Measurements from ENCODE around the gene IL1R2. TPM values are rescaled to one million over a fixed set of nuclear protein-coding genes. Genes with fewer than 3 reads are reported as not detected.
"Not testable (repeated sequence)": the region's sequence is repeated elsewhere in the genome, so short reads cannot be mapped to it uniquely, and the experiment has no call there.

The IL1R2 gene
- total RNA-seq, 1 donor from 2014 or later = 23.3 TPM

DNA sequence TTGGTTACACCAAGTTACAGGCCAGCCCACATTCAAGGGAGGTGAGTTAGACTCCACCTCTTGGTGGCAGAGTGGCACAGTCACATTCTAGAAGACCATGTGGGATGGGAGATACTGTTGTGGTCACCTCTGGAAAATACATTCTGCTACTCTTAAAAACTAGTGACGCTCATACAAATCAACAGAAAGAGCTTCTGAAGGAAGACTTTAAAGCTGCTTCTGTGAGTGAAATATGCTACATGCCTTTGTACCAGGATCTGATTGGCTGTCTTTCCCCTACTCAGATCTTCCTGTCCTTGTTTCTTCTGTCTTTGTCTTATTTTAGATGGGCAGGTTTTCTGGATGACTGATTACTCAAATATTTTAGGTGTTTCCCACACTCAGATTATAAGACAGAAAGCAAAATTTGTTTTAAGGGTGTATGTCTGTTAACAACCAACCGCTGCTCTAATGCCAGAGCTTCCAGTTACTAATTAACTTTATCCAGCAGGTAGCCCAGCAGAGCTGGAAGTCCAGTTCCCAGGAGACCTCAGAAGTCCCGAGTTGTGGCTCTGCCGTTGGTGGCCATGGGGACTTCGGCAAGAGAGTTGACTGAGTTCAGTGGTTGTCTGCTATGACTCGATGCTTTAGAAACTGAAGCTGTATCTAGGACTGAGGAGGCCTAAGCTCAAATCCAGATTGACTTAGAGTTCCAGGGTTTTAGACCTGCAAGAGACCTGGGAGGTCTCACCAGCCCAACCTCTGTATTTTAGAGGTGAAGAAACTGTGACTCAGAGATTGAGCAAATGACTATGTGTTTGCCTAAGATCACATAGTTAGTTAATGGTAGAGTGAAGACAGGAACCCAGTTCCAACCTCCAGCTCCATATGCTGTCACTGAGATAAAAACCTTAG lies 7.4 kb downstream of the IL1R2 start:
- ATAC-seq = no peak
- Histone ChIP-seq H3K4me1 (no peaks in the 10 kb centered on the region), H3K9me3 (no peaks in the 10 kb centered on the region), H3K27me3 (ENCODE audit: low read depth) (no peaks in the 10 kb centered on the region), H3K27ac (no peak overlapping the region), H3K36me3 (no peaks in the 10 kb centered on the region), H3K4me3 (no peak overlapping the region)
- DNase-seq = no peak
- TF ChIP-seq, protein P1, sequence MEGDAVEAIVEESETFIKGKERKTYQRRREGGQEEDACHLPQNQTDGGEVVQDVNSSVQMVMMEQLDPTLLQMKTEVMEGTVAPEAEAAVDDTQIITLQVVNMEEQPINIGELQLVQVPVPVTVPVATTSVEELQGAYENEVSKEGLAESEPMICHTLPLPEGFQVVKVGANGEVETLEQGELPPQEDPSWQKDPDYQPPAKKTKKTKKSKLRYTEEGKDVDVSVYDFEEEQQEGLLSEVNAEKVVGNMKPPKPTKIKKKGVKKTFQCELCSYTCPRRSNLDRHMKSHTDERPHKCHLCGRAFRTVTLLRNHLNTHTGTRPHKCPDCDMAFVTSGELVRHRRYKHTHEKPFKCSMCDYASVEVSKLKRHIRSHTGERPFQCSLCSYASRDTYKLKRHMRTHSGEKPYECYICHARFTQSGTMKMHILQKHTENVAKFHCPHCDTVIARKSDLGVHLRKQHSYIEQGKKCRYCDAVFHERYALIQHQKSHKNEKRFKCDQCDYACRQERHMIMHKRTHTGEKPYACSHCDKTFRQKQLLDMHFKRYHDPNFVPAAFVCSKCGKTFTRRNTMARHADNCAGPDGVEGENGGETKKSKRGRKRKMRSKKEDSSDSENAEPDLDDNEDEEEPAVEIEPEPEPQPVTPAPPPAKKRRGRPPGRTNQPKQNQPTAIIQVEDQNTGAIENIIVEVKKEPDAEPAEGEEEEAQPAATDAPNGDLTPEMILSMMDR (IDR thresholded peaks at IDR 0.05) = no peak
- intact Hi-C loops (cut with DNase I) = no loop called here

DNA sequence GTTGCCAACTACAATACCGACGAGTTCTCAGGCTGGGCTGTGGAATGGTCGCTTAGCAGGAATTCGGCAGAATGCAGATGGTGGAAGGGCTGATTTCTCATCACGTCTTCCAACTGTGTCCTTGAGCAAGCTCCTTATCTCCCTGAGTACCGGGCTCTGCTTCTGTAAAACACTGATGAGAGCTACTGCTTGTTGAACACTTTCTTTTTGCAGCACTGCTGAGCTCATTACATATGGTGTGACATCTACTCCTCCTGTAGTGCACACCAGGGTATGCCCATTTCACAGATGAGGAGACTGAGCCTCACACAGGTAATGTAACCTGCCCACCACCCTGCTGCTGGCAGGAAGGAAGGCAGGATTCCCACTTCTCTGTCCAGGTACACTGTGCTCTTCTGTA lies 8.3 kb downstream of the IL1R2 start:
- TF ChIP-seq, protein P1 (IDR thresholded peaks at IDR 0.05) = no peak
- Histone ChIP-seq H3K36me3 (no peaks in the 10 kb centered on the region), H3K27ac (no peak overlapping the region), H3K27me3 (ENCODE audit: low read depth) (no peaks in the 10 kb centered on the region), H3K9me3 (no peaks in the 10 kb centered on the region), H3K4me3 (no peak overlapping the region), H3K4me1 (no peaks in the 10 kb centered on the region)
- ATAC-seq (no peak), DNase-seq (no peak)
- intact Hi-C loops (cut with DNase I) = no loop called here

DNA sequence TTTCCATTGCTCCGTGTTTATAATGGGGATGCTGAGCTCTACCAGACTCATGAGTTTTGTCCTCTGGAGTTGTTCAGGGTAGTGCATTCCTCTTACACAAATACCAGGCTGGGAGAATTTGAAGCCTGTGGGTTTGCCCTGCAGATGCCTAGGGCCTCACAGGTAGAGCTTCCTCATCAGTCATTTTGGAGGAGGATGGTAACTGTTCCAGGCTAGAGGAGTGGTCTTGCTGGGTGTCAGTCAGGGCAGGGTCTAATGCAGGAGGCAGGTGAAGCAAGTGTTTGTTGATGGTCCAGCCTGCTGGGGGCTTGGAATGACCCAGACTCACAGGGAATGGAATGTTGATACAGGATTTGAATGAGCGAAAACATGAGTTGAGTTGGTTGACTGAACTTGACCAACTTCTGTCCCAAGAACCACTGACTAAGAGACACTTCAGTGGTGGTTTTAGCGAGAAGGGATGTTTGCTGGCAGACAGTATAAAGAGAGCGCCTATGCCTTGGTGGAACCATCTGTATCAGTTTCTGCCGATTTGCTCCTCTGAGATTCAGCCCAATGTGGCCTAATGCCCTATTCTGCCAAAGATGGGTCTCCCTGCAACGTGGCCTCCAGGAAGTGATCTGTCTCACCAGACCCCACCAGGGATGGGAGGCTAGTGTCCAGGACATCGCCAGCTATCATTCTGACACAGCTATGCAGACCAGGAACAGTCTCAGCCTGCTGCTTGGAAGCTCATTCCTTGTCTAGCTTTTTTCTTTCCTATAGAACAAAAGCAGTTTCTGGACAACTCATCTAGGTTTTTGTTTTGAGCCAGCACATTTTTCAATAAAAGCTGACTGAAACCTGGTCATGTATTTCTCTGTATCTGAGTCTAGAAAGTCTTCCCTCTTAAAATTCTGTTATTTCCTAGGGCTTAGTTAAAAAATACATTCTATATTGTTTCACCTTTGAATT lies 9.3 kb downstream of the IL1R2 start:
- ATAC-seq = no peak
- intact Hi-C loops (cut with DNase I) = no loop called here

DNA sequence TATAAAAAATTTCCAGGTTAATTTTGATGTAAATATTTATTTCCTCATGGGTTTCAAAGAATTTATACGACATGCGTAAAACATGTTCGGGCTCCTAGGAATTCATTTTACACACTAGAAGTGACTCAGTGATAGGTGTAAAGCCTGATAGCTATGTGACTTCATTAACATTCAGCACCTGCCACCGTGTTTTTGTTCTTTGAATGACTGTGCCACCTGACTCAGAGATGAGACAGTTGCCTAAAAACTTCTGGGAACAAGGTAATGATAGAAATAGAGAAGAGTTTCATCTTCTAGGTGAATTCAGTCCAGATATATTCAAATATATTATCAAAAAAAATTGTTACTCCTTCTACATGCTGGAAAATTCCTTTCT lies 10.0 kb downstream of the IL1R2 start:
- H3K27me3 ChIP-seq (ENCODE audit: low read depth) = no peaks in the 10 kb centered on the region
- DNase-seq (no peak), ATAC-seq (no peak)
- H3K9me3 ChIP-seq = no peaks in the 10 kb centered on the region
- H3K4me1 ChIP-seq = peaks cover 9% of the 10 kb centered on the region
- H3K36me3 ChIP-seq = no peaks in the 10 kb centered on the region
- H3K27ac ChIP-seq = no peak overlapping the region
- intact Hi-C loops (cut with DNase I) = no loop called here
- H3K4me3 ChIP-seq = no peak overlapping the region
- TF ChIP-seq, protein P1 (IDR thresholded peaks at IDR 0.05) = no peak

More for the DNA sequence above, 9.3 kb downstream of the IL1R2 start:
- Histone ChIP-seq H3K27me3 (ENCODE audit: low read depth) (no peaks in the 10 kb centered on the region), H3K4me3 (no peak overlapping the region), H3K9me3 (no peaks in the 10 kb centered on the region), H3K36me3 (no peaks in the 10 kb centered on the region), H3K4me1 (peaks cover 2% of the 10 kb centered on the region), H3K27ac (no peak overlapping the region)
- no peak for DNase-seq
- TF ChIP-seq, protein P1 (IDR thresholded peaks at IDR 0.05) = no peak

DNA sequence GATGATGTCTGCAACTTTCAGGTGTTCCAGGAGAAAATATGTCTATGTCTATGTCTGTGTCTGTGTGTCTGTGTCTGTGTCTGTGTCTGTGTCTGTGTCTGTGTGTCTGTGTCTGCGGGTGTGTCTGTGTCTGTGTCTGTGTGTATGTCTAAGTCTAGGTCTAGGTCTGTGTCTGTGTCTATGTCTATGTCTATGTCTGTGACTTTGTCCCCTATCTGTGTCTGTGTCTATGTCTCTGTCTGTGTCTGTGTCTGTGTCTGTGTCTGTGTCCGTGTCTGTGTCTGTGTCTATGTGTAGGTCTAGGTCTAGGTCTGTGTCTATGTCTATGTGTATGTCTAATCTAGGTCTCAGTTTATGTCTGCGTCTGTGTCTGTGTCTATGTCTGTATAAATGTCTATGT lies 10.5 kb downstream of the IL1R2 start:
- intact Hi-C loops (cut with DNase I) = no loop called here
- ATAC-seq (no peak), DNase-seq (no peak)
- Histone ChIP-seq H3K36me3 (no peaks in the 10 kb centered on the region), H3K9me3 (no peaks in the 10 kb centered on the region), H3K27ac (no peak overlapping the region), H3K4me3 (no peak overlapping the region), H3K27me3 (ENCODE audit: low read depth) (no peaks in the 10 kb centered on the region), H3K4me1 (peaks cover 9% of the 10 kb centered on the region)
- TF ChIP-seq, protein P1 (IDR thresholded peaks at IDR 0.05) = no peak

DNA sequence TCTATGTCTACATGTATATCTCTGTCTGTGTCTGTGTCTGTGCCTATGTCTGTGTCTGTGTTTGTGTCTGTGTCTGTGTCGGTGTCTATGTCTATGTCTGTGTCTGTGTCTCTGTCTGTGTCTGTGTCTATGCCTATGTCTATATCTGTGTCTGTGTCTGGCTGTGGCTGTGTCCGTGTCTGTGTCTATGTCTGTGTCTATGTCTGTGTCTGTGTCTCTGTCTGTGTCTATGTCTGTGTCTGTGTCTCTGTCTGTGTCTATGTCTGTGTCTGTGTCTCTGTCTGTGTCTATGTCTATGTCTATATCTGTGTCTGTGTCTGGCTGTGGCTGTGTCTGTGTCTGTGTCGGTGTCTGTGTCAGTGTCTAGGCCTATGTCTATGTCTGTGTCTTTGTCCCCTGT lies 11.1 kb downstream of the IL1R2 start:
- H3K9me3 ChIP-seq; intact Hi-C loops (cut with DNase I); ATAC-seq; H3K4me3 ChIP-seq; H3K4me1 ChIP-seq; H3K27ac ChIP-seq; H3K27me3 ChIP-seq (ENCODE audit: low read depth); DNase-seq; H3K36me3 ChIP-seq: not testable (repeated sequence)

Data from lower lobe of right lung (tissue), 2 donors.